ES-I3 (cell line): Measurements from ENCODE around the gene OPRL1.

ENCODE experiments used
- H3K36me3 ChIP-seq: 2 replicates; pipeline ENCODE4 v1.6.1; 2013; ENCODE audit warnings: mild to moderate bottlenecking, low read length, control low read depth, moderate library complexity; ENCODE audit not compliant: insufficient read depth
- H3K4me1 ChIP-seq: 2 replicates; pipeline ENCODE4 v1.6.1; 2013; ENCODE audit warnings: mild to moderate bottlenecking, control low read depth, low read length; ENCODE audit not compliant: insufficient read depth
- H3K9ac ChIP-seq: 2 replicates; pipeline ENCODE4 v1.6.1; 2013; ENCODE audit warnings: low read depth, mild to moderate bottlenecking, low read length, moderate library complexity
- H3K9me3 ChIP-seq: 2 replicates; pipeline ENCODE4 v1.6.1; 2013; ENCODE audit warnings: mild to moderate bottlenecking, low read length, moderate library complexity; ENCODE audit not compliant: control insufficient read depth, insufficient read depth

Gene OPRL1

DNA sequence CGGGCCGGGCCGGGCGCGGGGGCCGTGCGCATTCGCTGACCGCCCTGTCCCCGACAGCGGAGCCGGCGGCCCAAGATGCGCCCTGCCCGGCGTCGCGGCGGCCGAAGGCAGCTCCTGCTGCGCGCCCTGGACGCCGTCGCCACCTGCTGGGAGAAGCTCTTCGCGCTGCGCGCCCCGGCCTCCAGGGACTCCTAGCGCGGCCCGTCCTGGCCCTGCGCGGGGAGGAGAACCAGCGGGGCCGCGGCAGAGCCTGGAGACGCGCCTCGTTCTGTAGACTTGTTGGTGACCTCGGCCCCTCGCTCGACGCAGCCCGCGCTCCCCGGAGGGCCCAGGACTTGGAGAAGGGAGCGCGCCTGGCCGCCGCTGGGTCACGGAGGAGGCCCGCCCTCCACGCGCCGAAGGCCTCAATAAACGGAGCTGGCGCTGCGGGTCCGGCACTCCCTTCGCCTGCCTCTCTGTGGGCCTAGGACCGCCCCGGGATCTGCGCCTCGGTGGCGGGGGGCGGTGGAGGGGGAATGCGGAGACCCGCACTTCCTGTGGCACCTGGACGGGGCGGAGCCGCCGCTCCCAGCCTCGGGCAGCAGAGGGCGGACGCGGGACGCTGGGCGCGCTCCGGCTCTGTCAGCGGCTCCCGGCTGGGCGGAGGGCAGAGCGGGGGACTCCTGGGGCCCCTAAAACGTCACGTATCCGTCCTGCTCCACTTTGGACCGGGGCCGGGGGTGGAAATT, 41.2 kb upstream of the OPRL1 start:
- Histone ChIP-seq H3K9me3 (no peaks in the 10 kb centered on the region), H3K9ac (peak overlapping the region; percentile 65), H3K36me3 (no peaks in the 10 kb centered on the region), H3K4me1 (peaks cover 16% of the 10 kb centered on the region; the same call in 1 of the 2 replicates)

DNA sequence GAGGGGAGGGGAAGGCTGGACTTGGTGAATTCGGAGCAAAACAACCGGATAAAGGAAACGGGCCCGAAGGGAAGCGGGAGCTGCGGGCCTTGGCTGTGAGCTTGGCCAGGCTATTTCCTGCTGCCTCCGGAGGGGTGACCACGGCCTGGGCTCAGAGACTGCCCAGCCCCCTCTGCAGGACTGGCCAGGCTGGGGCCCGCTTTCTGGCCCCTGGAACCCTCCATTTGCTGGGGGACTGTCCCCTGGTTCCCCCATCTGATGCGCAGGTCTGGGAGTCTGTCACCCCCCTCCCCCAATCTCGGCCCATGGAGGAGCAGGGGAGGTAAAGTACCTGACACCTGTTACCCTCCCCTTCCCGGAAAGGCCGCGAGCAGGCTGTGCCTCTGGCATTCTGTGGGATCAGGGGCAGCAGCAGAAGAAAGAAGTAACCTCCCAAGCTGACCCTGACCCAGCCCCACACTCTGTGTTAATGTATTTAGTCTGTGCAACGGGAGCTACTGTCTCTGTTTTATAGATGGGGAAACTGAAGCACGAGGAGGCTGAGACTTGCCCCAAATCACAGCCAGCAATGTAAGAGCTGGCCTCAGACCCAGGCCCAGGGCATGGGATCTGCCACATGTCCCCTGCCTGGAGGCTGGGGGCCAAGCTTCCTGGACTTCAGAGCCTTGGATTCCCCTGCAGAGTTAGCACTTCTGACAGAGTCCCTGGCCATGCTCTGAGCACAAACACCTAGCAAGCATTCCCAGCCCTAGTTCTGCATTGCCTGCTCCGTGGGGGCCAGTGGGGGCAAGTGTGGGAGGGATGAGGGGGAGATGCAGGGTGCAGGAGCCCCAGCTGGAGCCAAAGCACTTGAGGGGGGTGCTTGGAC, 40.4 kb upstream of the OPRL1 start:
- Histone ChIP-seq H3K36me3 (no peaks in the 10 kb centered on the region), H3K9me3 (no peaks in the 10 kb centered on the region), H3K9ac (peak overlapping the region; percentile 65), H3K4me1 (peaks cover 16% of the 10 kb centered on the region; the same call in 1 of the 2 replicates)

DNA sequence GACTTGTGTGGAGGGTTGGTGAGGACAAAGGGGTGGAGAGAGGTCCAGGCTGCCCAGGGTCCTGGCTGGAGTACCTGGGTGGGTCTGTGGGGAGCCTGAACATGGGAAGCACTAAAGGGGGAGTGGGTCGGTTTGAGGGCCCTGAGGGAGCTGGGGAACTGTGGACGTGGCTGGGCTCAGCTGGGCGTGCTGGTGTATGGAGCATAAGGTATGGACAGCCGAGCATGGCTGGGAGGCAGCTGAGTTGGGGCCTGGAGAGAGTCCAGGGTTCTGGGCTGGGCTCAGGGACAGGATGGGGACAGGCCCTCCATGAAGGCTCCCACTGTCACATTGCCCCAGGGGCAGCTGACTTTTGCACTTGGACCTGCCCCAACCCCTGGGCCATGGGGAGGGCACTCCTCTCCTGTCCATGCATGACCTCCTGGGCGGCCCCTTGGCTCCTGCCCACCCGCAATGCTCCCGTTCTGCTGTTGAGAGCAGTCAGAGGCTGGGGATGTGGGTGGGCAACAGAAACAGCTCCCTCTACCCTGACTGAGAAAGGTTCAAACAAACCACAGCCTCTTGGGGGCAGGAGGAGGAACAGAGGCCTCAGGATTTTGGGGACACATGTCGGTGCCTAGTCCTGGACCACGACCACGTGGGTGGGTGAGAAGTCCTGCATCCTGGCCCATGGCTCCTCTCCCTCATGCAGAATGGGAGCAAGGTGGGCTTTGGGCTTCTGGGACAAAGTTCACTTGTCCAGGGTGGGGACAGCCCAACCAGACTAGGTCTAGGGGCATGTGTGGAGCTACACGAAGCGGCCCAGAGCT, 39.4 kb upstream of the OPRL1 start:
- Histone ChIP-seq H3K9ac (no peak overlapping the region), H3K4me1 (peaks cover 25% of the 10 kb centered on the region; the same call in 1 of the 2 replicates), H3K9me3 (no peaks in the 10 kb centered on the region), H3K36me3 (no peaks in the 10 kb centered on the region)

DNA sequence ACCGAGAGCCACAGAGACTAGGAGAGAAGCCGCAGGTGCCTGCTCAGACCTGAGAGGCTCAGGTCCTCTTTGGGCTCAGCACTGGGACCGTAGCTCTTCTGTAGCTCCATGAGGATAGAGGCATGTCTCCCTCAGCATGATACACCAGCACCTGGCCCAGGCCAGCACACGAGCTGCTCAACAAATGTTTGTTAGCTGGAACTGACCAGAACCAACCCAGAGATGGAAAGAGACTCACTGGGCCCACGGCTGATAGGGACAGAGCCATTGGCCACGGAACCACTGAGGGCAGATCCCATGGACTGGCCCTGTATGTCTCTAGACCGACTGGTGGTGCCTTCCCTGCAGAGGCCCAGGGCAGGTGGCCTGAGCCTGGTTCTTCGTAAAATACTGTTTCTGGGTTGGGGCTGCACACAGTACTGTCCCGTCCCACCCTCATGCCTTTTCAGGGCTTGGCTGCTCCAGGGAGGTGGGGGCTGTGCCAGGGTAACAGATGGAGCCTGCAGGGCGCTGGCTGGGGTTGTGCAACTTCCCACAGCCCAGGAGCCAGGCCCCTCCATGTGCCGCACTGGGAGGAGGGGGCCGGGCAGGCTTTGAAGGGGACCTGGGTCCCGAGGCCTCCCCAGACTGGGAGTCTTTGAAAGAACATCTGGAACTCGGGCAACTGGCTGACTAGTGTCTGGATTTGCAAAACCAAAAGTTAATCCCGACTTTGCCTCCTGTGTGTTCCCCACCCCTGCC, 38.7 kb upstream of the OPRL1 start:
- H3K4me1 ChIP-seq = peaks cover 24% of the 10 kb centered on the region; the same call in 1 of the 2 replicates
- no peaks in the 10 kb centered on the region for H3K36me3 ChIP-seq
- H3K9me3 ChIP-seq = no peaks in the 10 kb centered on the region
- no peak overlapping the region for H3K9ac ChIP-seq

DNA sequence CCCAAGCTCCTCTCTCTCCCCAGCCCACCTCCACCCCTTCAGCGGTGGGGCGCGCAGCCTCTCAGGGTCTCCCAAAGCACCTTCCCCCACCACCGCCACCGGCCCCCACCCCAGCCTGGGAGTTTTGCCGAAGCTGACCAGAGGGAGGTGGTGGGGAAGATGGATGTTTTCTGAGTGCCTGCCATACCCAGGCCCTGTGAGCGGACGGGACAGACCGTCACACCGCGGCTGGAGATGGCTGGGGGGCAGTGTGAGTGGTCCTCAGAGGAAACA, 38.2 kb upstream of the OPRL1 start:
- no peaks in the 10 kb centered on the region for H3K36me3 ChIP-seq
- H3K9ac ChIP-seq = peak overlapping the region; percentile 71; the same call in 1 of the 2 replicates
- H3K9me3 ChIP-seq = no peaks in the 10 kb centered on the region
- peaks cover 19% of the 10 kb centered on the region; the same call in 1 of the 2 replicates for H3K4me1 ChIP-seq

DNA sequence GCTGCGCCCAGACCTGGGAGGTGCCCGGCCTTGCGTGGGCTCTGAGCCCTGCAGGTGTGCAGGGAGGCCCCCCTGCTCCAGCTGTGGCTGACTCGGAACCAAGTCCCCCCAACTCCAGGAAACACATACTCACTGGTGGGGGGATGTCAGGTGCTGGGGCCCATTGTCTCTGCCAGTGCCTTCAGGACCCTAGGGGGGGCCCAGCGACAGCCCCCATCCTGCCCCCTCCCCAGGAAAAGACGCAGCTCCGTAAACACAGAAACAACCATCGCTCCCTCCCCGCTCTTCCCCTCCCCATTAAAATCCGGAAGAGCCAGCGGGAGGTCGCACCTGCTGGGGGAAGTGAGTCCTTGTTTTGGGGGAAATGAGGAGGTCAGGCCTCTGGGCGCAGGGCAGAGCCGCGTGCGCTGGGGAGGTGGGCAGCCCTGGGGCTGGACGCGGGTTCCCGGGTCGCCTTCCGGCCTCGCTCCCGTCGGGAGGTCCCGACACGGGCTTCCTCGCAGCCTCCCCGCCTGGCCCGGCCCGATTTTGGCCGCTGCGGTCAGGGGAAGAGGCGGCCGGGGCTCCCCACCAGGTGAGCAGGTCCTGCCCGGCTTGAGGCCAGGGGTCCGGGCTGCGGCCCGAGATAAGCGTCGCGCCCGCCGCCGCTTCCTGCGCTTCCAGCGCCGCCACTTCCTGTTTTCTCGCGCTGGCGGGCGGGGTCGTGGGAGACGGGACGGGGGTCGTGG, 37.7 kb upstream of the OPRL1 start:
- Histone ChIP-seq H3K9me3 (no peaks in the 10 kb centered on the region), H3K9ac (peak overlapping the region; percentile 71; the same call in 1 of the 2 replicates), H3K4me1 (peaks cover 19% of the 10 kb centered on the region; the same call in 1 of the 2 replicates), H3K36me3 (no peaks in the 10 kb centered on the region)

DNA sequence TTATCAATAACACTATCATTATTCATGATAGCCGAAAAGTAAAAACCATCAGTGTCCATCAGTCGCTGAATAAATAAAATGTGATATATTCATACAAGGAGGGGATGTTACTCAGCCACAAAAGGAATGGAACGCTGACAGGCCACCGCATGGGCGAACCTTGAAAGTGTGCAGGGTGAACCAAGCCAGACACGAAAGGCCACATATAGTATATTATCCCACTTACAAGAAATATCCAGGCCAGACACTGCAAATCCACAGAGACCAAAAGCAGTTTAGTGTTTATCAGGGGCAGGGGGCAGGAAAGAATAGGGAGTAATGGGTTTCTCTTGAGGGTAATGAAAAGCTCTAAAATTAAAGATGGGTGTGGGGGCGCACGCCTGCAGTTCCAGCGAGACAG, 36.1 kb upstream of the OPRL1 start:
- Histone ChIP-seq H3K9me3 (no peaks in the 10 kb centered on the region), H3K36me3 (no peaks in the 10 kb centered on the region), H3K9ac (no peak overlapping the region), H3K4me1 (peaks cover 19% of the 10 kb centered on the region; the same call in 1 of the 2 replicates)

DNA sequence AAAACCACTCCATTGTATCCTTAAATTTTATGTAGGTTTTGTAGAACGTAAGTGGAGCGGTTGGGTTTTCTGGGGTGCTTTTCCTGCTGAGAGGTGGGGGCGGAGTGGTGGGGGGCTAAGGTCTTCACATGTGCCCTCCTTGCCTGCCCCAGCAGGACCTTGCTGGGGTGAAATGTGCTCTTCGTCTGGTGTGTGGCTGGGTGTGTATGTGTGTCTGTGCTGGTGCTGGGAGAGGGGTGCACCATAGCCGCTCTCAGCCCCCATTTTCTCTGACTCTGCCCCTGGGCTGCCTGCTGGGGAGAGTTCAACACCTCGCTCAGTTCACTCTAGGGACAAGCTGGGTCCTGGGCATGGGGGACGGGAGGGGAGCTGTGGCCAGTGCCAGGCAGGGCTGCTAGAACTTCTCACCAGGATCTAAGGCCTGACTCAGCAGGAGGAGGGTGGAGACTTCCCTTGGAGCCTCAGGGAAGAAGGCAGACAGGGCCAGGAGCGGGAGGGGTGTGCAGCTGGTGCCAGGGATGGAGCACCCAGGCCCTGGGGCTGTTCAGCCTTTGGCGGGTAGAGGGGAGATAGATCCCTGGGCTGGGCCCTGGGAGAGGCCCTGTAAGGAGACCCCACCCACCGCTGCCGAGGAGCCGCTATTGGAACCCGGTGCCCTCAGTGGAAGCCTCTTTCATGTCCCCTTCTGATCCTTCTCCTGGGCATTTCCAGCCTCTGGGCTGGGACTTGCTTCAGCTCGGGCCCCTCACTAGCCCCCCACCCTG, 35.2 kb upstream of the OPRL1 start:
- Histone ChIP-seq H3K9me3 (no peaks in the 10 kb centered on the region), H3K9ac (no peak overlapping the region), H3K4me1 (peaks cover 14% of the 10 kb centered on the region; the same call in 1 of the 2 replicates), H3K36me3 (no peaks in the 10 kb centered on the region)

DNA sequence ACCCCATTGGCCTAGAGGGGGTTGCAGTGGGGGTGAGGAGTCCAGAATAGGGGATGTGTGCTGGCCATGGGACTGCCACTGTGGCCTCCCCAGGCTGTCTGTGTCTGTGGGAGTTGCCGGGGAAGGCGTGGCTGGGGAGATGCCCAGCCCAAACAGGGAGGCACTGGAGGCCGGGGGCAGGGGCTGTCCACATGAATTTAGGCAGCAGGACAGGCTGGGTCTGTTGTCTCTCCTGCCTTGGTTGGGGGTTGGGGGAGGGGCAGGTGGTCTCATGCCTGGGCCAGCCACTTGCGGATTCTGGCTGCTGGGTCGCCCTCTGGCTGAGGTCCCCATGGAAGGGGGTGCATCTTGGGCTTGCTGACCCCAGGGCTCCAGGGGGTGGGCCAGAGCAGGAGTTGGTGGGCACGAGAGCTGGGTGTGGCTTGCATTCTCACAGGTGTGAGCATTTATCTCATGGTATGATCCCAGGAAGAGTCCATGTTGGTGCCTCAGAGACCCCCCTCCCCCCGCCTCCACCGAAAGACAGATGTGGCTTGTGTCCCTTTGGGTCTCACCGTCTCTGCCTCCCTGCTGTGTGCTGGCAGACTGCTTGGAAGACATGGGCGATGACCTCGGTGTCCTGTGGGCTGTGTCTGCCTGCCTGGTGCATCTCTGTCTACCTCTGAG, 34.4 kb upstream of the OPRL1 start:
- Histone ChIP-seq H3K9ac (no peak overlapping the region), H3K4me1 (peaks cover 18% of the 10 kb centered on the region; the same call in 1 of the 2 replicates), H3K36me3 (no peaks in the 10 kb centered on the region), H3K9me3 (no peaks in the 10 kb centered on the region)

DNA sequence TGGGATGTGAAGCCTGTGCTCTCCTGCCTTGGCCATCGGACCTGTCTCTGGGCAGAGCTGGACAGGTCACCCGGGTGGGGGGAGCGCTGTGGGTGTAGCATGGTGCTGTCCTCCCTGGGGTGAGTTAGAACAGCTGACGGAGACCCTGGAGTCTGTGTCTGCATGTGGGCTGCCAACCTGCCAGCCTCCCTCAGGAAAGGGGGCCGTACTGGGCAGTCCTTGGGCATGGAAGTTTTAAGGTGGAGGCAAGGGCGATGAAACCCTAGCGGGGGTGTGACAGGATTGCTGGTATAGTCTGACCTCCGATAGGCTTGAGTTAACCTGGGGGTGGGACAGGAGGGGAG, 32.9 kb upstream of the OPRL1 start:
- Histone ChIP-seq H3K9ac (no peak overlapping the region), H3K36me3 (no peaks in the 10 kb centered on the region), H3K9me3 (no peaks in the 10 kb centered on the region), H3K4me1 (peaks cover 18% of the 10 kb centered on the region; the same call in 1 of the 2 replicates)

DNA sequence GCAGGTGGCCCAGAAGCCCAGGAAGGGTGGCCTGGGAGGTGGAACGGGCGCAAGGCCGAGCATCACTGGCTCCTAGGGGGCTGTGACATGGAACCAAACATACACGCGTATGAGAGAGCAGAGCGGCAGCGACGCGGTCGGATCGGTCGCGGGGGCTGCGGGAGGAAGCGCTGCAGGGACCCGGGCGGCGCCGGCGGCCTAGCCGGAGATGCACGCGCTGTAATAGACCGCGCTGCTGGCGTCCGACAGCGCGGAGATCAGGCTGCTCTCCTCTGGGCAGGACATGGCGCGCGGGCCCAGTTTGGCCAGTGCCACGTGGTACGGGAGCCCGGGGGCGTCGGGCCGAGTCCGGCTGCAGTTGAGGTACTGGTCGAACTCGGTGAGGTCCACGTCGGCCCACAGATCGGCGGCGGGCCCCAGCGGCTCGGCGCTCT, 31.9 kb upstream of the OPRL1 start:
- no peaks in the 10 kb centered on the region for H3K36me3 ChIP-seq
- peaks cover 18% of the 10 kb centered on the region; the same call in 1 of the 2 replicates for H3K4me1 ChIP-seq
- no peaks in the 10 kb centered on the region for H3K9me3 ChIP-seq
- H3K9ac ChIP-seq = peak overlapping the region; percentile 37

DNA sequence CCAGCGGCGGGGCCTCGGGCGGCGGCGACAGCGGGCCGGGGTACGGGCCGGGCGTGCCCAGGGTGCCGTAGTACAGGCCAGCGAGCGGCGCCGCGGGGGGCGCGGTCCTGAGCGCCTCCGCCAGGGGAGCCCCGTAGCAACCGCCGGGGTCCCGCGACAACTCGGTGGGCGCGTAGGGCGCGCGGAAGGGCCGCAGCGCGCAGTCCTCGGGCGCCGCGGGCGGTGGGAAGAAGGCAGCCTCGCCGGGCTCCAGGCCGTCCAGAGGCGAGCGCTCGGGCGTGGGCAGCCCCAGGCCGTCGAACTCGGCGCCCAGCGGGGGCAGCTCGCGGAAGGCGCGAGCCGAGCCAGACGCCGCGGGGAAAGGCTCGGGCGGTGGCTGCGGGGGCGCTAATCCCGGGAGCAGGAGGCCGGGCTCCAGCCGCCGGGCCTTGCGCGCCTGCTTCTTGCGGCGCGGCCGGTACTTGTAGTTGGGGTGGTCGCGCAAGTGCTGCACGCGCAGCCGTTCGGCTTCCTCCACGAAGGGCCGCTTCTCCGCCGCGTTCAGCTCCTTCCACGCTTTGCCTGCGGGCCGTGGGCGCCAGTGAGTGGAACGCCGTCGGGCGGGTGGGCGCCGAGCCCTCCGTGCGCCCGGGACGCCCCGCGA, 31.4 kb upstream of the OPRL1 start:
- Histone ChIP-seq H3K9me3 (no peaks in the 10 kb centered on the region), H3K4me1 (peaks cover 19% of the 10 kb centered on the region; the same call in 1 of the 2 replicates), H3K36me3 (no peaks in the 10 kb centered on the region), H3K9ac (peak overlapping the region; percentile 37)
